ENCODE data around the gene EMX1. TPM values are rescaled to one million over a fixed set of nuclear protein-coding genes. Genes with fewer than 3 reads are reported as not detected.

The EMX1 gene
- total RNA-seq, 1 donor from 2014 or later: 2.6 TPM

- no peaks in the 10 kb centered on the region for H3K36me3 ChIP-seq (ENCODE audit: control insufficient read depth, insufficient read depth, low read length)
- TF ChIP-seq, protein P1, sequence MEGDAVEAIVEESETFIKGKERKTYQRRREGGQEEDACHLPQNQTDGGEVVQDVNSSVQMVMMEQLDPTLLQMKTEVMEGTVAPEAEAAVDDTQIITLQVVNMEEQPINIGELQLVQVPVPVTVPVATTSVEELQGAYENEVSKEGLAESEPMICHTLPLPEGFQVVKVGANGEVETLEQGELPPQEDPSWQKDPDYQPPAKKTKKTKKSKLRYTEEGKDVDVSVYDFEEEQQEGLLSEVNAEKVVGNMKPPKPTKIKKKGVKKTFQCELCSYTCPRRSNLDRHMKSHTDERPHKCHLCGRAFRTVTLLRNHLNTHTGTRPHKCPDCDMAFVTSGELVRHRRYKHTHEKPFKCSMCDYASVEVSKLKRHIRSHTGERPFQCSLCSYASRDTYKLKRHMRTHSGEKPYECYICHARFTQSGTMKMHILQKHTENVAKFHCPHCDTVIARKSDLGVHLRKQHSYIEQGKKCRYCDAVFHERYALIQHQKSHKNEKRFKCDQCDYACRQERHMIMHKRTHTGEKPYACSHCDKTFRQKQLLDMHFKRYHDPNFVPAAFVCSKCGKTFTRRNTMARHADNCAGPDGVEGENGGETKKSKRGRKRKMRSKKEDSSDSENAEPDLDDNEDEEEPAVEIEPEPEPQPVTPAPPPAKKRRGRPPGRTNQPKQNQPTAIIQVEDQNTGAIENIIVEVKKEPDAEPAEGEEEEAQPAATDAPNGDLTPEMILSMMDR (IDR thresholded peaks at IDR 0.05; ENCODE audit: insufficient read depth, low read length, poor library complexity, severe bottlenecking): no peak
- H3K27me3 ChIP-seq (ENCODE audit: control insufficient read depth, insufficient read depth, low read length): no peaks in the 10 kb centered on the region
- H3K4me3 ChIP-seq (ENCODE audit: low read depth, low read length): no peak overlapping the region
- DNase-seq (ENCODE audit: low read depth): no peak
Measured at GRCh38 chr2:72973137-72973535, 55.8 kb downstream of the EMX1 start.

DNA sequence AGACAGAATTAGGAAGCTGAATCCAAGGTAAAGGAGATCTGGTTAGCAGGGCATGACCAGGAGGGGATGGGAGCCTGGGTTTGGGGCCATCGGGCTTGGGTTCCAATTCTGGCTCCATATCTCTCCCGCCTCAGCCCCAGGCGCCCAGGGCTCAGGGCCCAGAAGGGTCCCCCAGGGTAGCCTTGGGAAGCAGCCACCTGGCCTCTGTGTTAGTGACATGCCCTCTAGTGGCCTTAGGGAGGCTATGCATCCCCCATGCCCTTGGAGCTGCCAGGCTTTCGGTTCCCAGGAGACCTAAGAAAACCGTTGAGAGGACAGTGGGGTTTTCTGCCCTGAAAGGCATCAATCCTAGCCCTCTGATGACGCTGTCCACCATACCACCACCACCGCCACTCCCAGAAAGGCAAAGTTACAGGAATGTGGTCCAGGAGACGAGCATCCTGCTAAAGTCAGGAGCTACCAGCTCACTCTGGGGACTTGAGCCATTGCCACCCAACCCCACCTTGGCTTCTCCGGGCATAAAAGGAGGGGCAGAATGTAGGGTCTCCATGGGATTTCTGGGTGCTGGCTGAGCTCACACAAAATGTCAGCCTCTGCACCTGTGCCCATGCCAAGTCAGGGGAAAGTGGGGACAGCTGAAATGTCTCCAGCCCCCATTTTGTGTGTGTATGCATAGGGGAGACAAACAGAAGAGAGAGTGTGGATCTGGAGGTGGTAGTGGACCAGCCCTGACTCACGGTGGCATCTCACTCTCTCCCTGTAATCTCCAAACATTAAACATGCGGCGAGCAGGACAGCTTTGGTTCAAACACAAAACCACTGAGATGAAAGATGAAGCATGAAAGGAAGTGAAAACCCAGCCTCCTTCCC, 56.5 kb downstream of the EMX1 start:
- TF ChIP-seq, protein P1 (IDR thresholded peaks at IDR 0.05; ENCODE audit: insufficient read depth, low read length, poor library complexity, severe bottlenecking): peak; percentile 95
- no peak overlapping the region for H3K4me3 ChIP-seq (ENCODE audit: low read depth, low read length)
- no peaks in the 10 kb centered on the region for H3K27me3 ChIP-seq (ENCODE audit: control insufficient read depth, insufficient read depth, low read length)
- no peaks in the 10 kb centered on the region for H3K36me3 ChIP-seq (ENCODE audit: control insufficient read depth, insufficient read depth, low read length)
- DNase-seq (ENCODE audit: low read depth): no peak

GRCh38 chr2:72974436-72974754, 57.1 kb downstream of the EMX1 start:
- DNase-seq (ENCODE audit: low read depth): no peak
- TF ChIP-seq, protein P1 (IDR thresholded peaks at IDR 0.05; ENCODE audit: insufficient read depth, low read length, poor library complexity, severe bottlenecking): no peak
- no peaks in the 10 kb centered on the region for H3K27me3 ChIP-seq (ENCODE audit: control insufficient read depth, insufficient read depth, low read length)
- no peak overlapping the region for H3K4me3 ChIP-seq (ENCODE audit: low read depth, low read length)
- H3K36me3 ChIP-seq (ENCODE audit: control insufficient read depth, insufficient read depth, low read length): no peaks in the 10 kb centered on the region

GRCh38 chr2:72975017-72975416, 57.7 kb downstream of the EMX1 start:
- no peak for DNase-seq (ENCODE audit: low read depth)
- Histone ChIP-seq H3K4me3 (ENCODE audit: low read depth, low read length) (no peak overlapping the region), H3K36me3 (ENCODE audit: control insufficient read depth, insufficient read depth, low read length) (no peaks in the 10 kb centered on the region), H3K27me3 (ENCODE audit: control insufficient read depth, insufficient read depth, low read length) (no peaks in the 10 kb centered on the region)
- TF ChIP-seq, protein P1 (IDR thresholded peaks at IDR 0.05; ENCODE audit: insufficient read depth, low read length, poor library complexity, severe bottlenecking): no peak

GRCh38 chr2:72979896-72980295, 62.6 kb downstream of the EMX1 start:
- H3K36me3 ChIP-seq (ENCODE audit: control insufficient read depth, insufficient read depth, low read length): no peaks in the 10 kb centered on the region
- no peak for DNase-seq (ENCODE audit: low read depth)
- H3K27me3 ChIP-seq (ENCODE audit: control insufficient read depth, insufficient read depth, low read length): no peaks in the 10 kb centered on the region
- H3K4me3 ChIP-seq (ENCODE audit: low read depth, low read length): no peak overlapping the region
- TF ChIP-seq, protein P1 (IDR thresholded peaks at IDR 0.05; ENCODE audit: insufficient read depth, low read length, poor library complexity, severe bottlenecking): no peak
